B cell (primary cell): ENCODE results near the gene RPL13A. TPM values are rescaled to one million over a fixed set of nuclear protein-coding genes. Genes with fewer than 3 reads are reported as not detected.
A peak's percentile ranks its signal among the peaks of the same experiment; 100 is the strongest.
"Not testable (repeated sequence)": the region's sequence is repeated elsewhere in the genome, so short reads cannot be mapped to it uniquely, and the experiment has no call there.

Experiments used
- ATAC-seq: fragments of 200-7000 bp; cut with Tn5 transposase; one replicate; pipeline ENCODE4 v1.10.0; 2021; ENCODE audit warnings: low read depth, mild to moderate bottlenecking, moderate number of reproducible peaks, moderate library complexity
- CTCF ChIA-PET: fragments of 350-600 bp; sonication (Branson Sonifier 250); formaldehyde crosslinking; loops from one replicate; lab custom pipeline; 2021; ENCODE audit warnings: antibody characterized with exemption, inconsistent platforms; lab: Charles Lee
- POLR2A ChIA-PET: fragments of 350-600 bp; sonication (Branson Sonifier 250); formaldehyde crosslinking; loops from one replicate; lab custom pipeline; 2021; ENCODE audit warnings: antibody characterized with exemption; lab: Charles Lee
- DNase-seq: peaks from one replicate; pipeline ENCODE4 v3.0.0; 2013
- H2AFZ ChIP-seq: 2 replicates; pipeline ENCODE4 v1.6.1; 2012; ENCODE audit warnings: mild to moderate bottlenecking, low read depth, low read length; ENCODE audit not compliant: insufficient read depth, poor library complexity, severe bottlenecking
- H3K27ac ChIP-seq, 2 donors: 1 replicate in 1 of 2; 2 replicates in 1 of 2; pipeline ENCODE4 v1.5.1; 2012 to 2013; ENCODE audit warnings: low read length in 2 of 2, mild to moderate bottlenecking in 2 of 2, moderate library complexity in 1 of 2
- H3K27me3 ChIP-seq, 4 experiments: fragments of 200-600 bp in 1 of 4; sonication (generic) in 1 of 4; replicated peaks in 1 of 4; 1 replicate in 2 of 4; 2 replicates in 2 of 4; pipeline versions ENCODE4 v1.6.1 to v1.7.0; 2013 to 2016; ENCODE audit warnings: low read length in 3 of 4, mild to moderate bottlenecking in 2 of 4, mixed read lengths in 1 of 4, moderate library complexity in 1 of 4; ENCODE audit not compliant: insufficient read depth in 4 of 4, control insufficient read depth in 3 of 4; ENCODE audit errors: control extremely low read depth in 1 of 4
- H3K36me3 ChIP-seq, 2 experiments: replicated peaks in 1 of 2; 1 replicate in 1 of 2; 2 replicates in 1 of 2; pipeline versions ENCODE4 v1.6.1 to v1.7.1; 2013; ENCODE audit warnings: low read length in 1 of 2; ENCODE audit not compliant: insufficient read depth in 2 of 2, control insufficient read depth in 1 of 2; ENCODE audit errors: control extremely low read depth in 1 of 2, extremely low read depth in 1 of 2
- H3K4me1 ChIP-seq, 2 donors: fragments of 200-600 bp in 1 of 2; sonication (generic) in 1 of 2; 1 replicate in 1 of 2; 2 replicates in 1 of 2; pipeline versions ENCODE4 v1.5.1 to v1.6.1; 2013 to 2017; ENCODE audit warnings: low read length in 2 of 2; ENCODE audit not compliant: control insufficient read depth in 2 of 2, insufficient read depth in 2 of 2
- H3K4me2 ChIP-seq: replicated peaks from 2 replicates; pipeline ENCODE3; 2012; ENCODE audit warnings: mild to moderate bottlenecking, low read depth, low read length; ENCODE audit not compliant: poor library complexity, severe bottlenecking
- H3K4me3 ChIP-seq, 5 experiments: fragments of 200-600 bp in 1 of 5; sonication (generic) in 1 of 5; 1 replicate in 3 of 5; 2 replicates in 2 of 5; pipeline versions ENCODE4 v1.5.1 to v1.7.0; 2011 to 2016; ENCODE audit warnings: low read length in 4 of 5, mild to moderate bottlenecking in 4 of 5, low read depth in 2 of 5, control low read depth in 1 of 5, moderate library complexity in 1 of 5; ENCODE audit not compliant: insufficient read depth in 1 of 5; ENCODE audit errors: control extremely low read depth in 1 of 5, extremely low read depth in 1 of 5
- H3K79me2 ChIP-seq: fragments of 200-600 bp; sonication (generic); one replicate; pipeline ENCODE4 v1.6.0; 2016; ENCODE audit warnings: low read length; ENCODE audit not compliant: control insufficient read depth, insufficient read depth
- H3K9ac ChIP-seq: fragments of 200-600 bp; sonication (generic); 2 replicates; pipeline ENCODE4 v1.6.1; 2017; ENCODE audit warnings: mild to moderate bottlenecking, low read length, moderate library complexity
- H3K9me3 ChIP-seq, 3 donors: one replicate each; pipeline versions ENCODE4 v1.6.1 to v1.7.1; 2013; ENCODE audit warnings: low read length in 2 of 3; ENCODE audit not compliant: control insufficient read depth in 2 of 3, insufficient read depth in 1 of 3; ENCODE audit errors: control extremely low read depth in 1 of 3
- H4K20me1 ChIP-seq: 2 replicates; pipeline ENCODE4 v1.6.0; 2012; ENCODE audit warnings: mild to moderate bottlenecking, low read length; ENCODE audit not compliant: insufficient read depth, control insufficient read depth, poor library complexity, severe bottlenecking
- H3K27ac Mint-ChIP-seq: one replicate; pipeline ENCODE4 v1.8.0; 2021; ENCODE audit warnings: mixed read lengths
- H3K27me3 Mint-ChIP-seq: one replicate; pipeline ENCODE4 v1.8.0; 2021; ENCODE audit warnings: mixed read lengths
- H3K4me1 Mint-ChIP-seq: one replicate; pipeline ENCODE4 v1.8.0; 2021; ENCODE audit warnings: mixed read lengths
- H3K4me3 Mint-ChIP-seq: one replicate; pipeline ENCODE4 v1.8.0; 2021; ENCODE audit warnings: mixed read lengths
- H3K9me3 Mint-ChIP-seq: one replicate; pipeline ENCODE4 v1.8.0; 2022; ENCODE audit warnings: mixed read lengths; ENCODE audit not compliant: insufficient read depth
- EZH2 ChIP-seq: IDR thresholded peaks from 2 replicates; pipeline ENCODE4 v1.6.1; 2012; ENCODE audit warnings: borderline replicate concordance, low read depth, mild to moderate bottlenecking, moderate library complexity, low read length; ENCODE audit not compliant: insufficient read depth, poor library complexity, severe bottlenecking
- WGBS: methylation state at CpG from one replicate; pipeline ENCODE4 v1.1.5; 2013; ENCODE audit warnings: missing lambda C conversion rate; ENCODE audit not compliant: insufficient coverage; 5-methylcytosine and 5-hydroxymethylcytosine counted together
- intact Hi-C: fragments of 100-400 bp; cut with micrococcal nuclease; formaldehyde crosslinking; loops from one replicate; pipeline ENCODE4 v1.10.0; 2022
- polyA plus RNA-seq: library from polyadenylated mRNA; depleted of rRNA; stranded (reverse); fragments of >200 nt; gene quantifications from 2 replicates; pipeline ENCODE4 v1.2.3, GENCODE V29; 2012
- total RNA-seq, 2 donors: library from RNA; stranded (reverse); fragments of 120-200 nt in 1 of 2; gene quantifications; 1 replicate in 1 of 2; 2 replicates in 1 of 2; pipeline versions ENCODE4 v1.2.3 to v1.2.4, GENCODE V29; 2013 to 2022
- TF ChIP-seq, protein P1 (sequence below): fragments of 200-600 bp; IDR thresholded peaks from one replicate; pipeline ENCODE4 v1.8.0; 2022; ENCODE audit warnings: antibody characterized with exemption, mild to moderate bottlenecking

The RPL13A gene
- total and polyA plus RNA-seq, 2 donors (not counting 1 experiment from before 2014, with no cell fraction given) = 5,457 to 6,298 TPM

DNA sequence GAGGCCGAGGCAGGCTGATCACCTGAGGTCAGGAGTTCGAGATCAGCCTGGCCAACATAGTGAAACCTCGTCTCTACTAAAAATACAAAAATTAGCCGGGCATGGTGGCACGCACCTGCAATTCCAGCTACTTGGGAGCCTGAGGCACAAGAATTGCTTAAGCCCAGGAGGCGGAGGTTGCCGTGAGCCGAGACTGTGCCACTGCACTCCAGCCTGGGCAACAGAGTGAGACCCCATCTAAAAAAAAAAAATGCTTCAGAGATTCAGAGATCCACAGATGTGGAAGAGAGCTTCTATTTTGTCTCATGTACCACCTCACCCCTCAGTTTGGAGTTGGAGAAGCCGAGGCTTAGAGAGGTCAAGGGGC is 13.9 kb upstream of the RPL13A start:
- ATAC-seq, H3K27me3 Mint-ChIP-seq, H3K9me3 Mint-ChIP-seq, H3K36me3 ChIP-seq, H4K20me1 ChIP-seq, H3K27me3 ChIP-seq, DNase-seq: not testable (repeated sequence)
- Histone ChIP-seq H3K9ac (peak overlapping the region; percentile 90), H3K4me1 (peaks cover 47 to 74% of the 10 kb centered on the region in 2 donors), H3K4me3 (peak overlapping the region in 4 of 5 experiments; percentile 53 to 98 (median 70)), H3K27ac (peak overlapping the region; percentile 75 to 81), H3K4me2 (peak overlapping the region; percentile 97), H3K79me2 (peaks cover 26% of the 10 kb centered on the region), H3K9me3 (peaks cover 0 to 13% (median 0%) of the 10 kb centered on the region in 3 donors), H2AFZ (peak overlapping the region; percentile 86)
- POLR2A ChIA-PET = interaction anchor here (0.7 to 1.8 kb wide), 5 partner anchors 15 to 203 kb away, joined by 3 to 10 read pairs (median 5); partner anchors contain the start of genes PRMT1 and RPS11
- CTCF ChIA-PET = interaction anchor here (0.6 to 5.7 kb wide), 34 partner anchors 19 to 252 kb away, joined by 3 to 70 read pairs (median 4); partner anchors contain the start of genes ALDH16A1, GFY, NOSIP and PIH1D1
- 74% methylated on average over 9 of the region's 9 CpGs for WGBS
- Mint-ChIP-seq H3K27ac (peak overlapping the region; percentile 97), H3K4me1 (peaks cover 60% of the 10 kb centered on the region), H3K4me3 (peak overlapping the region; percentile 93)
- intact Hi-C loops = loop anchor here (10.0 kb wide), 1 partner anchor 839 kb away; the partner anchor contains the start of gene DBP

DNA sequence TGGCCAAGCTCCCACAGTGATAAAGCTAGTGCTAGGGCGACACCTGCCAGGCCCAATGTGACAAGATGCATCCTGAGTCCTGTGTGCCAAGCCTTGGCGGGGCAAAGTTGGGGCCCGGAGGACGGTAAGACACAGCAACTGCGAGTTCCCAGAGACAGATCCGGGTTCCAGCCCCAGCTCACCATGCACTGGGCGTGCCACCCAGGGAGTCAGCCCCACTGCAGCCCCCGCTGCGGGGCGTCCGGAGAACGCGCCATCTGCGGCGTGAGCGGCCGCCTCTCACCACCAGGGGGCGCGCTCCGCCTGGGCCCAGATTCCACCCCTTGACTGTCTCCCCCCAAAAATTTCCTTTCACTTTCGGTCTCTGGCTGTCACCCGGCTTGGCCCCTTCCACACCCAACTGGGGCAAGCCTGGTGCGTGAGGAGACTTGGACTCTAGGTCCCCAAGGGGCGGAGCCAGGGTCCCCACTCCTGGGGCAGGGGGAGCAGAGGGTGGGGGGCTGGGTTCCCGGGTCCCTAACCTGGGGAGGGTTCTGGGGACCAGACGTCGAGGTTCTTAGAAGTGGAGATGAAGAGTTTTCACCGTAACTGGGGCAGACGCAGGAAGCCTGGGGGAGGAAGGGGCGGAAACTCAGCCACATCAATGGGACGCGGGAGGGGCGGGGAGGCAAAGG is 13.4 kb upstream of the RPL13A start, which contains the start of gene FLT3LG:
TSS of gene FLT3LG (plus strand) at position 348 of the 674 bp plus-strand sequence. CDS start 425 bp downstream, outside the sequence.
- H4K20me1 ChIP-seq = no peaks in the 10 kb centered on the region
- H3K4me2 ChIP-seq = peak within 1 kb of the TSS; percentile 97
- DNase-seq (peak; percentile 94), ATAC-seq (peak; percentile 52)
- CTCF ChIA-PET = interaction anchor here (0.6 to 5.7 kb wide), 34 partner anchors 20 to 252 kb away, joined by 3 to 70 read pairs (median 4); partner anchors contain the start of genes ALDH16A1, GFY, NOSIP and PIH1D1
- peak within 1 kb of the TSS in 4 of 5 experiments; percentile 53 to 98 (median 70) for H3K4me3 ChIP-seq
- peaks cover 26% of the 10 kb centered on the region for H3K79me2 ChIP-seq
- H3K9me3 Mint-ChIP-seq = no peaks in the 10 kb centered on the region
- 1% methylated on average over 33 of the region's 33 CpGs for WGBS
- peaks cover 0 to 13% (median 0%) of the 10 kb centered on the region in 3 donors for H3K9me3 ChIP-seq
- peak within 1 kb of the TSS; percentile 75 to 81 for H3K27ac ChIP-seq
- peaks cover 0 to 6% of the 10 kb centered on the region in 2 experiments for H3K36me3 ChIP-seq
- intact Hi-C loops = loop anchor here (1.0 to 10.0 kb wide), 6 partner anchors 13 to 839 kb away; partner anchors contain the start of genes DBP, PIH1D1 and RPL13A
- peak within 1 kb of the TSS; percentile 86 for H2AFZ ChIP-seq
- peak within 1 kb of the TSS; percentile 90 for H3K9ac ChIP-seq
- H3K27ac Mint-ChIP-seq = peak within 1 kb of the TSS; percentile 97
- POLR2A ChIA-PET = interaction anchor here (1.2 to 1.8 kb wide), 4 partner anchors 14 to 202 kb away, joined by 3 to 10 read pairs (median 8); partner anchors contain the start of genes PRMT1 and RPS11
- H3K4me3 Mint-ChIP-seq = peak within 1 kb of the TSS; percentile 93
- peaks cover 43 to 73% of the 10 kb centered on the region in 2 donors for H3K4me1 ChIP-seq
- H3K4me1 Mint-ChIP-seq = peaks cover 57% of the 10 kb centered on the region
- TF ChIP-seq, protein P1, sequence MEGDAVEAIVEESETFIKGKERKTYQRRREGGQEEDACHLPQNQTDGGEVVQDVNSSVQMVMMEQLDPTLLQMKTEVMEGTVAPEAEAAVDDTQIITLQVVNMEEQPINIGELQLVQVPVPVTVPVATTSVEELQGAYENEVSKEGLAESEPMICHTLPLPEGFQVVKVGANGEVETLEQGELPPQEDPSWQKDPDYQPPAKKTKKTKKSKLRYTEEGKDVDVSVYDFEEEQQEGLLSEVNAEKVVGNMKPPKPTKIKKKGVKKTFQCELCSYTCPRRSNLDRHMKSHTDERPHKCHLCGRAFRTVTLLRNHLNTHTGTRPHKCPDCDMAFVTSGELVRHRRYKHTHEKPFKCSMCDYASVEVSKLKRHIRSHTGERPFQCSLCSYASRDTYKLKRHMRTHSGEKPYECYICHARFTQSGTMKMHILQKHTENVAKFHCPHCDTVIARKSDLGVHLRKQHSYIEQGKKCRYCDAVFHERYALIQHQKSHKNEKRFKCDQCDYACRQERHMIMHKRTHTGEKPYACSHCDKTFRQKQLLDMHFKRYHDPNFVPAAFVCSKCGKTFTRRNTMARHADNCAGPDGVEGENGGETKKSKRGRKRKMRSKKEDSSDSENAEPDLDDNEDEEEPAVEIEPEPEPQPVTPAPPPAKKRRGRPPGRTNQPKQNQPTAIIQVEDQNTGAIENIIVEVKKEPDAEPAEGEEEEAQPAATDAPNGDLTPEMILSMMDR = peak; percentile 89
- TF ChIP-seq EZH2 = no peak
- H3K27me3 Mint-ChIP-seq = no peaks in the 10 kb centered on the region
- H3K27me3 ChIP-seq = no peaks in the 10 kb centered on the region
